Erythroblast (primary cell): ENCODE data around the gene IGIP.

Experiments used
- GATA1 ChIP-seq: IDR thresholded peaks from 2 replicates; pipeline ENCODE4 v1.6.1; 2011; ENCODE audit warnings: low read depth, mild to moderate bottlenecking, control low read depth, low read length, moderate library complexity
- POLR2A ChIP-seq: IDR thresholded peaks from 2 replicates; pipeline ENCODE4 v1.6.1; 2011; ENCODE audit warnings: mild to moderate bottlenecking, low read length

DNA sequence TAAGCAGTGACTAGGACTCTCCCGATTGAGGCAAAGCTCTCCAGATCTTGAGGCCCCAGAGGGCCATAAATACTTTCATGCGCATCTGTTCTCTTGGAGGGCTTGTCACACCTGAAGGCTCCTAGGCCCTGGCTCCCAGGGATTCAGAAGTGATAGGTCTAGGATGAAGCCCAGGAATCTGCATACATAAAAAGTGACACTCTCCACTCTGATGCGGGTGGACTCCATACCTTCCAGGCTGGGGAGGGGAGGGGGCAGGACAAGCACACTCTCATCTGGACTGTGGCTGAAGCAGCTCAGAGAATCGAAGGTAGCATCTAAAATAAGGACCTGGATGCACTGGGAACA is 40.2 kb downstream of the IGIP start:
- TF ChIP-seq POLR2A (no peak), GATA1 (no peak)
